H1 (cell line): ENCODE measurements around the gene DUOXA2. TPM values are rescaled to one million over a fixed set of nuclear protein-coding genes. Genes with fewer than 3 reads are reported as not detected.

Source experiments
- ATF3 ChIP-seq: IDR thresholded peaks from 2 replicates; pipeline ENCODE4 v1.6.1; 2011; ENCODE audit warnings: low read depth, mild to moderate bottlenecking, low read length; ENCODE audit not compliant: insufficient read depth
- BRCA1 ChIP-seq: IDR thresholded peaks from 2 replicates; pipeline ENCODE4 v1.6.1; 2012; ENCODE audit warnings: low read depth, low read length, improper control_type of control experiment
- CBX8 ChIP-seq: fragments of 300-800, 300-1000 bp; sonication (generic); IDR thresholded peaks from 2 replicates; pipeline ENCODE4 v1.7.1; 2016; ENCODE audit warnings: low read depth, low read length, borderline replicate concordance
- CTBP2 ChIP-seq: IDR thresholded peaks from 2 replicates; pipeline ENCODE4 v1.7.0; 2011; ENCODE audit warnings: borderline replicate concordance, mild to moderate bottlenecking, moderate library complexity, mixed read lengths, low read length; ENCODE audit not compliant: insufficient read depth, insufficient read length
- EZH2 ChIP-seq: fragments of 200-600 bp; sonication (generic); IDR thresholded peaks from 2 replicates; pipeline ENCODE4 v1.7.1; 2012; ENCODE audit warnings: low read depth, mild to moderate bottlenecking, moderate library complexity, low read length, inconsistent platforms; ENCODE audit not compliant: severe bottlenecking
- GABPA ChIP-seq: IDR thresholded peaks from 2 replicates; pipeline ENCODE4 v1.6.1; 2011; ENCODE audit warnings: mild to moderate bottlenecking, low read length, moderate library complexity, borderline replicate concordance; ENCODE audit not compliant: insufficient read depth
- HDAC6 ChIP-seq: IDR thresholded peaks from one replicate; pipeline ENCODE4 v1.7.1; 2012; ENCODE audit warnings: low read depth, mild to moderate bottlenecking, inconsistent platforms, low read length, moderate library complexity
- KDM1A ChIP-seq: fragments of 200-600, 300-600 bp; sonication (generic); IDR thresholded peaks from 2 replicates; pipeline ENCODE4 v1.7.1; 2016; ENCODE audit warnings: mild to moderate bottlenecking, low read length, borderline replicate concordance
- SIRT6 ChIP-seq: IDR thresholded peaks from one replicate; pipeline ENCODE4 v1.7.1; 2012; ENCODE audit warnings: low read length, inconsistent platforms
- SP1 ChIP-seq: IDR thresholded peaks from 2 replicates; pipeline ENCODE4 v1.6.1; 2011; ENCODE audit warnings: low read depth, low read length
- SP2 ChIP-seq: IDR thresholded peaks from 2 replicates; pipeline ENCODE4 v1.6.1; 2012; ENCODE audit warnings: mild to moderate bottlenecking, low read length, inconsistent platforms
- SP4 ChIP-seq: IDR thresholded peaks from 2 replicates; pipeline ENCODE4 v1.6.1; 2012; ENCODE audit warnings: low read length, inconsistent platforms
- SUZ12 ChIP-seq: fragments of 200-600 bp; sonication (generic); IDR thresholded peaks from 2 replicates; pipeline ENCODE4 v1.6.1; 2012; ENCODE audit warnings: mild to moderate bottlenecking, inconsistent platforms, low read length, moderate library complexity, mixed read lengths
- TBP ChIP-seq: IDR thresholded peaks from 2 replicates; pipeline ENCODE4 v1.6.1; 2011; ENCODE audit warnings: low read depth, low read length, improper control_type of control experiment
- polyA plus RNA-seq, 7 experiments: library from polyadenylated mRNA; depleted of rRNA in 3 of 7; stranded (reverse) in 5 of 7; unstranded in 2 of 7; fragments of >200 nt in 5 of 7; fragments of 200-250 nt in 2 of 7; gene quantifications; 1 replicate in 5 of 7; 2 replicates in 1 of 7; 4 replicates in 1 of 7; pipeline versions ENCODE4 v1.2.1 to v1.2.3, GENCODE V29; 2011 to 2013; ENCODE audit warnings: missing spikeins in 2 of 7, mixed read lengths in 2 of 7
- total RNA-seq: library from RNA; stranded (reverse); fragmentation: NEBNext Ultra II Directional; extraction: Animal tissue kit (Norgen Biotek cat#: 25700); gene quantifications from 2 replicates; pipeline ENCODE4 v1.2.1, GENCODE V29; 2021

DUOXA2 gene
- total and polyA plus RNA-seq, 2 of the 8 experiments (the other 6 are each of a cell fraction or from before 2014, with no cell fraction given): 0.05 TPM; not detected in 1

- no peak for TF ChIP-seq SP1
- no peak for TF ChIP-seq ATF3
- no peak for TF ChIP-seq SP4
- no peak for TF ChIP-seq SIRT6
- TF ChIP-seq BRCA1: no peak
- peak; percentile 75; the same call in 1 of the 2 replicates for TF ChIP-seq SUZ12
- no peak for TF ChIP-seq CBX8
- TF ChIP-seq TBP: no peak
- TF ChIP-seq GABPA: no peak
- no peak for TF ChIP-seq CTBP2
- no peak for TF ChIP-seq SP2
- TF ChIP-seq KDM1A: no peak
- no peak for TF ChIP-seq HDAC6
- TF ChIP-seq EZH2: peak; percentile 57
Measured at GRCh38 chr15:45110256-45110820, 3.8 kb upstream of the DUOXA2 start (continued).
